ENCODE results near the gene COL18A1. TPM values are rescaled to one million over a fixed set of nuclear protein-coding genes. Genes with fewer than 3 reads are reported as not detected.

Gene COL18A1
- total RNA-seq, 1 donor from 2014 or later: 9.5 TPM

DNA sequence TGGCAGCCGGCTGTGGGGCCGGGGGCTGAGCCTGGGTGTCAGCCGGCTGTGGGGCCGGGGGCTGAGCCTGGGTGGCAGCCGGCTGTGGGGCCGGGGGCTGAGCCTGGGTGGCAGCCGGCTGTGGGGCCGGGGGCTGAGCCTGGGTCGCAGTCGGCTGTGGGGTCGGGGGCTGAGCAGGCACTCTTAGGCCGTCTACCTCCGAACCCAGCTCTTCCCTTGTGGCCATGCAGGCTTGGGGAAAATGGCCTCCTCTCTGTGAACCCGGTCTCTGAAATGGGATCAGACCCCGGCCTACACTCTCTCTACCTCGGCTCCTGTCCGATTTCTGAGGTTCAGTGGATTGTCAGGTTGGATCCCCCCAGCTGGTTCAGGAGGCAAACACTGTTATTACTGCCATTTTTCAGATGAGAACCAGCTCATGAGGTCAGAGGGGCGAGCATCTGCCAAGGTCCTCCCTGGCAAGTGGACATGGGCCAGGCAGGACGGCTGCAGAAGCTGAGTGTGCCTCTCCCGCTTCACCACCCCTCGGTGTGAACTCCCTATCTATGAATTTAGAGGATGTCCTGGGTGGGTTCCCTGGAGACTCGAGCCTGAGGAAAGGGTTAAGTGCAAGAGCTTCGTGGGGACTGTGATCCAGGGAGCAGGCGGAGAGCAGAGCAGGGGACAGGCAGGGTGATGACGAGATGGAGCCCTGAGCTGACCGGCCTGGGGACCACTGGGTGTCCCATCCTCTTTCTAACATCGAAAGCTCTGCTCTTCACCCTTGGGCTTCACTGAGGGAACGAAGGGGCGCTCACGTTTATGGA is 10.9 kb upstream of the COL18A1 start:
- Mint-ChIP-seq H3K9me3 (ENCODE audit: unreplicated experiment) (peaks cover 5% of the 10 kb centered on the region), H3K27ac (ENCODE audit: unreplicated experiment) (no peak overlapping the region), H3K4me3 (ENCODE audit: unreplicated experiment) (no peak overlapping the region), H3K36me3 (ENCODE audit: unreplicated experiment) (no peaks in the 10 kb centered on the region), H3K4me1 (ENCODE audit: low read depth, unreplicated experiment) (peaks cover 6% of the 10 kb centered on the region), H3K27me3 (ENCODE audit: unreplicated experiment) (peaks cover 6% of the 10 kb centered on the region)
- peak; percentile 6 for DNase-seq
- TF ChIP-seq, protein P1, sequence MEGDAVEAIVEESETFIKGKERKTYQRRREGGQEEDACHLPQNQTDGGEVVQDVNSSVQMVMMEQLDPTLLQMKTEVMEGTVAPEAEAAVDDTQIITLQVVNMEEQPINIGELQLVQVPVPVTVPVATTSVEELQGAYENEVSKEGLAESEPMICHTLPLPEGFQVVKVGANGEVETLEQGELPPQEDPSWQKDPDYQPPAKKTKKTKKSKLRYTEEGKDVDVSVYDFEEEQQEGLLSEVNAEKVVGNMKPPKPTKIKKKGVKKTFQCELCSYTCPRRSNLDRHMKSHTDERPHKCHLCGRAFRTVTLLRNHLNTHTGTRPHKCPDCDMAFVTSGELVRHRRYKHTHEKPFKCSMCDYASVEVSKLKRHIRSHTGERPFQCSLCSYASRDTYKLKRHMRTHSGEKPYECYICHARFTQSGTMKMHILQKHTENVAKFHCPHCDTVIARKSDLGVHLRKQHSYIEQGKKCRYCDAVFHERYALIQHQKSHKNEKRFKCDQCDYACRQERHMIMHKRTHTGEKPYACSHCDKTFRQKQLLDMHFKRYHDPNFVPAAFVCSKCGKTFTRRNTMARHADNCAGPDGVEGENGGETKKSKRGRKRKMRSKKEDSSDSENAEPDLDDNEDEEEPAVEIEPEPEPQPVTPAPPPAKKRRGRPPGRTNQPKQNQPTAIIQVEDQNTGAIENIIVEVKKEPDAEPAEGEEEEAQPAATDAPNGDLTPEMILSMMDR (IDR thresholded peaks at IDR 0.05; ENCODE audit: partially characterized antibody, unreplicated experiment): no peak

DNA sequence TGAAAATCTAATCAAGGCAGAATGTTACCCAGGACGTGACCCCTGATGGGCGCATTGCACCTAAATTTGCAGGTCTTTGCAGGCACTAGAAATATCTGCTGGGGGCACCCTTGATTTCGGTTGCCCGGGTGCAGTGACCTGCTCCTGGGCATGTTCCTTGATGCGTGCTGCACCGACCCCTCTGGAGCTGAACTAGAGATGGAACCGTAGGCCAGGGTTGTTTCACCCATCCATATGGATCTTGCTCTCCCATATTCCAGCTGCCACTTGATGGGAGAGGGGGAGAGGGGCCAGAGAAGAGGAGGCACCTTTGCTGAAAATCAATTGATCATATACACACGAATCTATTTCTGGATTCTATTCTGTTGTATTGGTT is 8.4 kb upstream of the COL18A1 start:
- peaks cover 9% of the 10 kb centered on the region for H3K9me3 Mint-ChIP-seq (ENCODE audit: unreplicated experiment)
- peaks cover 6% of the 10 kb centered on the region for H3K36me3 Mint-ChIP-seq (ENCODE audit: unreplicated experiment)
- H3K4me1 Mint-ChIP-seq (ENCODE audit: low read depth, unreplicated experiment): peaks cover 5% of the 10 kb centered on the region
- H3K4me3 Mint-ChIP-seq (ENCODE audit: unreplicated experiment): no peak overlapping the region
- peaks cover 9% of the 10 kb centered on the region for H3K27me3 Mint-ChIP-seq (ENCODE audit: unreplicated experiment)
- TF ChIP-seq, protein P1 (IDR thresholded peaks at IDR 0.05; ENCODE audit: partially characterized antibody, unreplicated experiment): no peak
- peak; percentile 3 for DNase-seq
- H3K27ac Mint-ChIP-seq (ENCODE audit: unreplicated experiment): no peak overlapping the region

DNA sequence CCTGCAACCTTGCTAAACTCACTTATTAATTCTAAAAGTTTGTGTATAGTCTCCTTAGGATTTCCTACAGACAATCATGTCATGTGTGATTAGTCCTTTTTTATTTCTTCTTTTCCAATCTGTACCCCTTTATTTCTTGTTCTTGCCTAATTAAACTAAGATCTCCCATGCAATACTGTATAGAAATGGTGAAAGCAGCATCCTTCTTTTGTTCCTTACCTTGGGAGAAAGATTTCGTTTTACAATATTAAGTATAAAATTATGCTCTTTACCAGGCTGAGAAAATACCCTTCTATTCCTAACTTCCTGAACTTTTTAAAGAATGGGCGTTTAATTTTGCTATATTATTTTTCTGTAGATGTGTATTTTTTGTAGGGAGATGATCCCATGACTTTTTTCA is 7.6 kb upstream of the COL18A1 start:
- peaks cover 11% of the 10 kb centered on the region for H3K27me3 Mint-ChIP-seq (ENCODE audit: unreplicated experiment)
- peaks cover 12% of the 10 kb centered on the region for H3K9me3 Mint-ChIP-seq (ENCODE audit: unreplicated experiment)
- H3K4me3 Mint-ChIP-seq (ENCODE audit: unreplicated experiment): no peak overlapping the region
- peaks cover 5% of the 10 kb centered on the region for H3K4me1 Mint-ChIP-seq (ENCODE audit: low read depth, unreplicated experiment)
- TF ChIP-seq, protein P1 (IDR thresholded peaks at IDR 0.05; ENCODE audit: partially characterized antibody, unreplicated experiment): no peak
- no peak overlapping the region for H3K27ac Mint-ChIP-seq (ENCODE audit: unreplicated experiment)
- no peak for DNase-seq
- peaks cover 9% of the 10 kb centered on the region for H3K36me3 Mint-ChIP-seq (ENCODE audit: unreplicated experiment)

DNA sequence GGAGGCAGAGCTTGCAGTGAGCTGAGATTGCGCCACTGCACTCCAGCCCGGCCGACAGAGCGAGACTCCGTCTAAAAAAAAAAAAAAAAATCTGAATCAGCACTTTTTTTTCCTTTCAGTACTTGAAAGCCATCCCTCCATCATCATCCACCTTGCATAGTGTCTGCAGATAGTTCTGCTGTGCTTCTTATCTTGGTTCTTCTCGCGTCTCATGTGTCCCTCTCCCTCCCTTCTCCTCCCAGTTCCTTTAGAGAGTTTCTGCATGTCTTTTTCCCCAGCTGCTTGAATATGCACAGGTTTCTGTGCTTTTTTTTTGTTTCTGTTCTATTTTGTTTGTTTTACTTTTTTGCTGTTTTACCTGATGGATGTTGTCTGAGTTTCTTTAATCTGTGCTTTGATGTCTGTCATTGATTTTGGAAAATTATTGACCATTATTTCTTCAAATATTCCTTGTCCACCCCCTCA is 3.9 kb upstream of the COL18A1 start:
- no peak for DNase-seq
- Mint-ChIP-seq H3K27ac (ENCODE audit: unreplicated experiment) (no peak overlapping the region), H3K27me3 (ENCODE audit: unreplicated experiment) (peaks cover 19% of the 10 kb centered on the region), H3K4me1 (ENCODE audit: low read depth, unreplicated experiment) (peaks cover 6% of the 10 kb centered on the region), H3K36me3 (ENCODE audit: unreplicated experiment) (peaks cover 9% of the 10 kb centered on the region), H3K9me3 (ENCODE audit: unreplicated experiment) (peaks cover 9% of the 10 kb centered on the region), H3K4me3 (ENCODE audit: unreplicated experiment) (no peak overlapping the region)
- TF ChIP-seq, protein P1 (IDR thresholded peaks at IDR 0.05; ENCODE audit: partially characterized antibody, unreplicated experiment): no peak
